ENCODE results near the gene SPACA5B.

- no peak for TF ChIP-seq HDAC2 (IDR thresholded peaks at IDR 0.05)
- no peak for TF ChIP-seq ZC3H11A (IDR thresholded peaks at IDR 0.05)
- no peak for TF ChIP-seq CTCF (IDR thresholded peaks at IDR 0.05)
- TF ChIP-seq RCOR1 (IDR thresholded peaks at IDR 0.05; ENCODE audit: low read depth, low read length) = no peak
- no peak for TF ChIP-seq POLR2A (IDR thresholded peaks at IDR 0.05; ENCODE audit: low read length)
- no peak for TF ChIP-seq SREBF2 (IDR thresholded peaks at IDR 0.05)
- no peak for TF ChIP-seq FOSL2 (IDR thresholded peaks at IDR 0.05)
- TF ChIP-seq FOSL2 (CRISPR knock-in tag; IDR thresholded peaks at IDR 0.05) = no peak
- TF ChIP-seq JUNB (IDR thresholded peaks at IDR 0.05) = no peak
Observed at GRCh38 chrX:48156014-48156413, 25.6 kb downstream of the SPACA5B start.

All from A549 (cell line).